H1 (cell line): ENCODE data around the gene TSPEAR. TPM values are rescaled to one million over a fixed set of nuclear protein-coding genes. Genes with fewer than 3 reads are reported as not detected.

Source experiments
- EGR1 ChIP-seq: IDR thresholded peaks from 2 replicates; pipeline ENCODE4 v1.6.1; 2011; ENCODE audit warnings: low read depth, low read length, borderline replicate concordance
- JUND ChIP-seq: IDR thresholded peaks from 2 replicates; pipeline ENCODE4 v1.6.1; 2011; ENCODE audit warnings: mild to moderate bottlenecking, improper control_type of control experiment, low read length
- KDM4A ChIP-seq: IDR thresholded peaks from one replicate; pipeline ENCODE4 v1.7.1; 2012; ENCODE audit warnings: low read depth, mild to moderate bottlenecking, moderate library complexity, low read length, inconsistent platforms; ENCODE audit not compliant: severe bottlenecking
- MAFK ChIP-seq: IDR thresholded peaks from 2 replicates; pipeline ENCODE4 v1.6.1; 2012; ENCODE audit warnings: low read depth, mild to moderate bottlenecking, improper control_type of control experiment, low read length
- SRF ChIP-seq: IDR thresholded peaks from 2 replicates; pipeline ENCODE4 v1.6.1; 2011; ENCODE audit warnings: mild to moderate bottlenecking, low read depth, low read length, moderate library complexity
- polyA plus RNA-seq, 7 experiments: library from polyadenylated mRNA; depleted of rRNA in 3 of 7; stranded (reverse) in 5 of 7; unstranded in 2 of 7; fragments of >200 nt in 5 of 7; fragments of 200-250 nt in 2 of 7; gene quantifications; 1 replicate in 5 of 7; 2 replicates in 1 of 7; 4 replicates in 1 of 7; pipeline versions ENCODE4 v1.2.1 to v1.2.3, GENCODE V29; 2011 to 2013; ENCODE audit warnings: missing spikeins in 2 of 7, mixed read lengths in 2 of 7
- total RNA-seq: library from RNA; stranded (reverse); fragmentation: NEBNext Ultra II Directional; extraction: Animal tissue kit (Norgen Biotek cat#: 25700); gene quantifications from 2 replicates; pipeline ENCODE4 v1.2.1, GENCODE V29; 2021
- TF ChIP-seq, protein P1 (sequence below), 3 experiments: IDR thresholded peaks; 1 replicate in 2 of 3; 2 replicates in 1 of 3; pipeline versions ENCODE4 v1.5.1 to v1.6.1; 2011; ENCODE audit warnings: low read length in 3 of 3, mild to moderate bottlenecking in 3 of 3, inconsistent platforms in 2 of 3, low read depth in 1 of 3, moderate library complexity in 1 of 3; ENCODE audit not compliant: insufficient read depth in 1 of 3; ENCODE audit errors: control extremely low read depth in 1 of 3

The TSPEAR gene
- total and polyA plus RNA-seq, 2 of the 8 experiments (the other 6 are each of a cell fraction or from before 2014, with no cell fraction given): 0.58 to 0.89 TPM

- no peak for TF ChIP-seq KDM4A
- TF ChIP-seq JUND: no peak
- no peak for TF ChIP-seq MAFK
- TF ChIP-seq, protein P1, sequence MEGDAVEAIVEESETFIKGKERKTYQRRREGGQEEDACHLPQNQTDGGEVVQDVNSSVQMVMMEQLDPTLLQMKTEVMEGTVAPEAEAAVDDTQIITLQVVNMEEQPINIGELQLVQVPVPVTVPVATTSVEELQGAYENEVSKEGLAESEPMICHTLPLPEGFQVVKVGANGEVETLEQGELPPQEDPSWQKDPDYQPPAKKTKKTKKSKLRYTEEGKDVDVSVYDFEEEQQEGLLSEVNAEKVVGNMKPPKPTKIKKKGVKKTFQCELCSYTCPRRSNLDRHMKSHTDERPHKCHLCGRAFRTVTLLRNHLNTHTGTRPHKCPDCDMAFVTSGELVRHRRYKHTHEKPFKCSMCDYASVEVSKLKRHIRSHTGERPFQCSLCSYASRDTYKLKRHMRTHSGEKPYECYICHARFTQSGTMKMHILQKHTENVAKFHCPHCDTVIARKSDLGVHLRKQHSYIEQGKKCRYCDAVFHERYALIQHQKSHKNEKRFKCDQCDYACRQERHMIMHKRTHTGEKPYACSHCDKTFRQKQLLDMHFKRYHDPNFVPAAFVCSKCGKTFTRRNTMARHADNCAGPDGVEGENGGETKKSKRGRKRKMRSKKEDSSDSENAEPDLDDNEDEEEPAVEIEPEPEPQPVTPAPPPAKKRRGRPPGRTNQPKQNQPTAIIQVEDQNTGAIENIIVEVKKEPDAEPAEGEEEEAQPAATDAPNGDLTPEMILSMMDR (IDR thresholded peaks at IDR 0.05; ENCODE audit: control extremely low read depth in 1 of 3, insufficient read depth in 1 of 3, low read depth in 1 of 3, low read length in 3 of 3): no peak
- no peak for TF ChIP-seq EGR1
- no peak for TF ChIP-seq SRF
These were observed 49.0 kb upstream of the TSPEAR start (continued) for GRCh38 chr21:44760376-44760775.
